ENCODE data around the gene SLIT1.

SLIT1 gene

GRCh38 chr10:97022616-97023015, 163.1 kb downstream of the SLIT1 start:
- Histone ChIP-seq H3K27me3 (ENCODE audit: control insufficient read depth in 1 of 2, insufficient read depth in 2 of 2, low read length in 2 of 2) (no peaks in the 10 kb centered on the region), H3K9ac (ENCODE audit: low read length) (no peak overlapping the region), H3K4me3 (ENCODE audit: low read depth in 1 of 2, low read length in 2 of 2) (no peak overlapping the region), H3K27ac (ENCODE audit: low read depth, low read length) (no peak overlapping the region), H3K36me3 (ENCODE audit: insufficient read depth, low read length) (no peaks in the 10 kb centered on the region), H3K9me3 (ENCODE audit: low read length) (no peaks in the 10 kb centered on the region), H3K4me1 (ENCODE audit: insufficient read depth, low read length) (peaks cover 24% of the 10 kb centered on the region)

- Histone ChIP-seq H3K27me3 (ENCODE audit: control insufficient read depth in 1 of 2, insufficient read depth in 2 of 2, low read length in 2 of 2) (no peaks in the 10 kb centered on the region), H3K36me3 (ENCODE audit: insufficient read depth, low read length) (no peaks in the 10 kb centered on the region), H3K4me1 (ENCODE audit: insufficient read depth, low read length) (peaks cover 24% of the 10 kb centered on the region), H3K9me3 (ENCODE audit: low read length) (no peaks in the 10 kb centered on the region), H3K27ac (ENCODE audit: low read depth, low read length) (peak overlapping the region; percentile 60), H3K9ac (ENCODE audit: low read length) (peak overlapping the region; percentile 8), H3K4me3 (ENCODE audit: low read depth in 1 of 2, low read length in 2 of 2) (no peak overlapping the region)
Observed at GRCh38 chr10:97020452-97021400, 165.0 kb downstream of the SLIT1 start.

- H3K9ac ChIP-seq (ENCODE audit: low read length), result no peak overlapping the region
- H3K36me3 ChIP-seq (ENCODE audit: insufficient read depth, low read length), result no peaks in the 10 kb centered on the region
- H3K27me3 ChIP-seq (ENCODE audit: control insufficient read depth in 1 of 2, insufficient read depth in 2 of 2, low read length in 2 of 2), result no peaks in the 10 kb centered on the region
- H3K4me1 ChIP-seq (ENCODE audit: insufficient read depth, low read length), result peaks cover 22% of the 10 kb centered on the region
- no peak overlapping the region for H3K4me3 ChIP-seq (ENCODE audit: low read depth in 1 of 2, low read length in 2 of 2)
- no peaks in the 10 kb centered on the region for H3K9me3 ChIP-seq (ENCODE audit: low read length)
- no peak overlapping the region for H3K27ac ChIP-seq (ENCODE audit: low read depth, low read length)
Observed at GRCh38 chr10:97019213-97019844, 166.4 kb downstream of the SLIT1 start.

- H3K4me1 ChIP-seq (ENCODE audit: insufficient read depth, low read length), result peaks cover 14% of the 10 kb centered on the region
- H3K9ac ChIP-seq (ENCODE audit: low read length), result no peak overlapping the region
- H3K4me3 ChIP-seq (ENCODE audit: low read depth in 1 of 2, low read length in 2 of 2), result no peak overlapping the region
- H3K9me3 ChIP-seq (ENCODE audit: low read length), result no peaks in the 10 kb centered on the region
- H3K27ac ChIP-seq (ENCODE audit: low read depth, low read length), result no peak overlapping the region
- no peaks in the 10 kb centered on the region for H3K36me3 ChIP-seq (ENCODE audit: insufficient read depth, low read length)
- no peaks in the 10 kb centered on the region for H3K27me3 ChIP-seq (ENCODE audit: control insufficient read depth in 1 of 2, insufficient read depth in 2 of 2, low read length in 2 of 2)
Observed at GRCh38 chr10:97018251-97019212, 167.2 kb downstream of the SLIT1 start.

GRCh38 chr10:97017474-97017903, 168.3 kb downstream of the SLIT1 start:
- no peaks in the 10 kb centered on the region for H3K36me3 ChIP-seq (ENCODE audit: insufficient read depth, low read length)
- no peaks in the 10 kb centered on the region for H3K9me3 ChIP-seq (ENCODE audit: low read length)
- no peak overlapping the region for H3K9ac ChIP-seq (ENCODE audit: low read length)
- H3K4me1 ChIP-seq (ENCODE audit: insufficient read depth, low read length), result peaks cover 14% of the 10 kb centered on the region
- no peaks in the 10 kb centered on the region for H3K27me3 ChIP-seq (ENCODE audit: control insufficient read depth in 1 of 2, insufficient read depth in 2 of 2, low read length in 2 of 2)
- no peak overlapping the region for H3K27ac ChIP-seq (ENCODE audit: low read depth, low read length)
- H3K4me3 ChIP-seq (ENCODE audit: low read depth in 1 of 2, low read length in 2 of 2), result no peak overlapping the region

- Histone ChIP-seq H3K9me3 (ENCODE audit: low read length) (no peaks in the 10 kb centered on the region), H3K9ac (ENCODE audit: low read length) (no peak overlapping the region), H3K27me3 (ENCODE audit: control insufficient read depth in 1 of 2, insufficient read depth in 2 of 2, low read length in 2 of 2) (no peaks in the 10 kb centered on the region), H3K4me1 (ENCODE audit: insufficient read depth, low read length) (peaks cover 14% of the 10 kb centered on the region), H3K27ac (ENCODE audit: low read depth, low read length) (no peak overlapping the region), H3K4me3 (ENCODE audit: low read depth in 1 of 2, low read length in 2 of 2) (no peak overlapping the region), H3K36me3 (ENCODE audit: insufficient read depth, low read length) (no peaks in the 10 kb centered on the region)
Observed at GRCh38 chr10:97016728-97017473, 168.9 kb downstream of the SLIT1 start.

- H3K4me3 ChIP-seq (ENCODE audit: low read depth in 1 of 2, low read length in 2 of 2), result no peak overlapping the region
- peaks cover 4% of the 10 kb centered on the region for H3K4me1 ChIP-seq (ENCODE audit: insufficient read depth, low read length)
- H3K9me3 ChIP-seq (ENCODE audit: low read length), result no peaks in the 10 kb centered on the region
- H3K9ac ChIP-seq (ENCODE audit: low read length), result no peak overlapping the region
- H3K27me3 ChIP-seq (ENCODE audit: control insufficient read depth in 1 of 2, insufficient read depth in 2 of 2, low read length in 2 of 2), result no peaks in the 10 kb centered on the region
- no peak overlapping the region for H3K27ac ChIP-seq (ENCODE audit: low read depth, low read length)
- H3K36me3 ChIP-seq (ENCODE audit: insufficient read depth, low read length), result no peaks in the 10 kb centered on the region
Observed at GRCh38 chr10:97015240-97015639, 170.5 kb downstream of the SLIT1 start.

GRCh38 chr10:97013983-97014382, 171.8 kb downstream of the SLIT1 start:
- Histone ChIP-seq H3K9me3 (ENCODE audit: low read length) (no peaks in the 10 kb centered on the region), H3K4me3 (ENCODE audit: low read depth in 1 of 2, low read length in 2 of 2) (no peak overlapping the region), H3K9ac (ENCODE audit: low read length) (no peak overlapping the region), H3K4me1 (ENCODE audit: insufficient read depth, low read length) (no peaks in the 10 kb centered on the region), H3K27ac (ENCODE audit: low read depth, low read length) (no peak overlapping the region), H3K36me3 (ENCODE audit: insufficient read depth, low read length) (no peaks in the 10 kb centered on the region), H3K27me3 (ENCODE audit: control insufficient read depth in 1 of 2, insufficient read depth in 2 of 2, low read length in 2 of 2) (no peaks in the 10 kb centered on the region)

GRCh38 chr10:97013568-97013967, 172.2 kb downstream of the SLIT1 start:
- H3K9me3 ChIP-seq (ENCODE audit: low read length), result no peaks in the 10 kb centered on the region
- no peaks in the 10 kb centered on the region for H3K4me1 ChIP-seq (ENCODE audit: insufficient read depth, low read length)
- H3K36me3 ChIP-seq (ENCODE audit: insufficient read depth, low read length), result no peaks in the 10 kb centered on the region
- no peak overlapping the region for H3K4me3 ChIP-seq (ENCODE audit: low read depth in 1 of 2, low read length in 2 of 2)
- H3K9ac ChIP-seq (ENCODE audit: low read length), result no peak overlapping the region
- H3K27ac ChIP-seq (ENCODE audit: low read depth, low read length), result no peak overlapping the region
- no peaks in the 10 kb centered on the region for H3K27me3 ChIP-seq (ENCODE audit: control insufficient read depth in 1 of 2, insufficient read depth in 2 of 2, low read length in 2 of 2)

GRCh38 chr10:97012470-97012869, 173.3 kb downstream of the SLIT1 start:
- Histone ChIP-seq H3K9me3 (ENCODE audit: low read length) (peaks cover 3% of the 10 kb centered on the region), H3K36me3 (ENCODE audit: insufficient read depth, low read length) (no peaks in the 10 kb centered on the region)

More at GRCh38 chr10:97012470-97012869, 173.3 kb downstream of the SLIT1 start:
- no peak overlapping the region for H3K4me3 ChIP-seq (ENCODE audit: low read depth in 1 of 2, low read length in 2 of 2)
- H3K4me1 ChIP-seq (ENCODE audit: insufficient read depth, low read length), result no peaks in the 10 kb centered on the region
- H3K27me3 ChIP-seq (ENCODE audit: control insufficient read depth in 1 of 2, insufficient read depth in 2 of 2, low read length in 2 of 2), result no peaks in the 10 kb centered on the region
- no peak overlapping the region for H3K9ac ChIP-seq (ENCODE audit: low read length)
- no peak overlapping the region for H3K27ac ChIP-seq (ENCODE audit: low read depth, low read length)

Data from muscle layer of colon (tissue), 2 donors.